Measurements from ENCODE around the gene NEK6. TPM values are rescaled to one million over a fixed set of nuclear protein-coding genes. Genes with fewer than 3 reads are reported as not detected.
"Not testable (repeated sequence)": the region's sequence is repeated elsewhere in the genome, so short reads cannot be mapped to it uniquely, and the experiment has no call there.

NEK6 gene
- polyA plus RNA-seq, 3 donors = 15.8 to 24.6 (median 18.3) TPM

GRCh38 chr9:124222109-124222508, 35.6 kb upstream of the NEK6 start:
- WGBS, 3 donors = 65 to 89% (median 74%) methylated on average over 4 of the region's 4 CpGs
- no peak overlapping the region for H3K27ac ChIP-seq (ENCODE audit: low read depth, low read length)

GRCh38 chr9:124222918-124223720, 34.6 kb upstream of the NEK6 start:
- no peak overlapping the region for H3K27ac ChIP-seq (ENCODE audit: low read depth, low read length)
- 31 to 65% (median 63%) methylated on average over 10 of the region's 10 CpGs for whole genome bisulfite sequencing, 3 donors

GRCh38 chr9:124225945-124226344, 31.8 kb upstream of the NEK6 start:
- no peak overlapping the region for H3K27ac ChIP-seq (ENCODE audit: low read depth, low read length)

GRCh38 chr9:124228516-124228915, 29.2 kb upstream of the NEK6 start:
- 76 to 100% (median 96%) methylated on average over 2 of the region's 2 CpGs for WGBS, 3 donors
- no peak overlapping the region for H3K27ac ChIP-seq (ENCODE audit: low read depth, low read length)

GRCh38 chr9:124231095-124231737, 26.5 kb upstream of the NEK6 start:
- no peak overlapping the region for H3K27ac ChIP-seq (ENCODE audit: low read depth, low read length)
- 89 to 93% (median 90%) methylated on average over 8 of the region's 8 CpGs for WGBS, 3 donors

- no peak overlapping the region for H3K27ac ChIP-seq (ENCODE audit: low read depth, low read length)
- WGBS, 3 donors = 80 to 90% (median 84%) methylated on average over 5 of the region's 5 CpGs
Observed at GRCh38 chr9:124238546-124239140, 19.1 kb upstream of the NEK6 start.

- 55 to 87% (median 62%) methylated on average over 7 of the region's 7 CpGs for WGBS, 3 donors
Observed at GRCh38 chr9:124239249-124240073, 18.3 kb upstream of the NEK6 start.

GRCh38 chr9:124242331-124243194, 15.2 kb upstream of the NEK6 start:
- 9 to 44% (median 14%) methylated on average over 24 of the region's 24 CpGs for WGBS, 3 donors

More at GRCh38 chr9:124239249-124240073, 18.3 kb upstream of the NEK6 start:
- no peak overlapping the region for H3K27ac ChIP-seq (ENCODE audit: low read depth, low read length)

GRCh38 chr9:124247393-124247792, 10.4 kb upstream of the NEK6 start:
- 89 to 95% (median 91%) methylated on average over 5 of the region's 5 CpGs for WGBS, 3 donors
- not testable (repeated sequence) for H3K27ac ChIP-seq (ENCODE audit: low read depth, low read length)

More at GRCh38 chr9:124242331-124243194, 15.2 kb upstream of the NEK6 start:
- no peak overlapping the region for H3K27ac ChIP-seq (ENCODE audit: low read depth, low read length)

GRCh38 chr9:124248066-124248465, 9.7 kb upstream of the NEK6 start:
- WGBS, 3 donors = 71 to 87% (median 82%) methylated on average over 3 of the region's 3 CpGs
- no peak overlapping the region for H3K27ac ChIP-seq (ENCODE audit: low read depth, low read length)

GRCh38 chr9:124248960-124249359, 8.8 kb upstream of the NEK6 start:
- H3K27ac ChIP-seq (ENCODE audit: low read depth, low read length) = no peak overlapping the region
- WGBS, 3 donors = 88 to 92% (median 88%) methylated on average over 4 of the region's 4 CpGs

GRCh38 chr9:124251204-124251603, 6.5 kb upstream of the NEK6 start:
- no peak overlapping the region for H3K27ac ChIP-seq (ENCODE audit: low read depth, low read length)
- 73 to 82% (median 76%) methylated on average over 4 of the region's 4 CpGs for WGBS, 3 donors

- H3K27ac ChIP-seq (ENCODE audit: low read depth, low read length) = no peak overlapping the region
- WGBS, 3 donors = 55 to 71% (median 56%) methylated on average over 16 of the region's 16 CpGs
Observed at GRCh38 chr9:124251605-124252378, 6.0 kb upstream of the NEK6 start.

GRCh38 chr9:124252878-124253277, 4.9 kb upstream of the NEK6 start:
- H3K27ac ChIP-seq (ENCODE audit: low read depth, low read length) = not testable (repeated sequence)
- 92 to 95% (median 94%) methylated on average over 8 of the region's 8 CpGs for WGBS, 3 donors

GRCh38 chr9:124254261-124254682, 3.5 kb upstream of the NEK6 start:
- H3K27ac ChIP-seq (ENCODE audit: low read depth, low read length) = no peak overlapping the region
- 68 to 77% (median 72%) methylated on average over 10 of the region's 10 CpGs for WGBS, 3 donors

GRCh38 chr9:124255222-124255621, 2.5 kb upstream of the NEK6 start:
- WGBS, 3 donors = 85 to 94% (median 90%) methylated on average over 3 of the region's 3 CpGs
- H3K27ac ChIP-seq (ENCODE audit: low read depth, low read length) = no peak overlapping the region

- WGBS, 3 donors = 72 to 89% (median 83%) methylated on average over 11 of the region's 11 CpGs
- no peak overlapping the region for H3K27ac ChIP-seq (ENCODE audit: low read depth, low read length)
Observed at GRCh38 chr9:124256517-124257069, 1.2 kb upstream of the NEK6 start.
